Uterus (tissue), 4 donors: ENCODE data around the gene OTUD5. TPM values are rescaled to one million over a fixed set of nuclear protein-coding genes. Genes with fewer than 3 reads are reported as not detected.

ENCODE experiments used
- DNase-seq, 2 donors: peaks; one replicate each; pipeline ENCODE4 v3.0.0-alpha.2; 2019 to 2020
- H3K27ac ChIP-seq, 2 donors: fragments of 200-600 bp; sonication (generic); 1 replicate in 1 of 2; 2 replicates in 1 of 2; pipeline ENCODE4 v1.5.1; 2016 to 2018
- H3K27me3 ChIP-seq, 2 donors: fragments of 200-600 bp; sonication (generic); one replicate each; pipeline ENCODE4 v1.5.1; 2018 to 2019; ENCODE audit warnings: control low read depth in 1 of 2
- H3K36me3 ChIP-seq, 2 donors: fragments of 200-600 bp; sonication (generic); one replicate each; pipeline ENCODE4 v1.5.1; 2019; ENCODE audit warnings: control low read depth in 1 of 2
- H3K4me1 ChIP-seq, 2 donors: fragments of 200-600 bp; sonication (generic); one replicate each; pipeline ENCODE4 v1.5.1; 2018 to 2019; ENCODE audit warnings: control low read depth in 1 of 2
- H3K4me3 ChIP-seq, 2 donors: fragments of 200-600 bp; sonication (generic); 1 replicate in 1 of 2; 2 replicates in 1 of 2; pipeline ENCODE4 v1.5.1; 2018 to 2019; ENCODE audit warnings: mild to moderate bottlenecking in 1 of 2
- H3K9me3 ChIP-seq, 2 donors: fragments of 200-600 bp; sonication (generic); one replicate each; pipeline ENCODE4 v1.5.1; 2019; ENCODE audit warnings: control low read depth in 1 of 2
- POLR2A ChIP-seq, 2 donors: fragments of 450-650 bp; IDR thresholded peaks; one replicate each; pipeline ENCODE4 v1.6.1; 2016; ENCODE audit warnings: antibody characterized with exemption in 2 of 2, mild to moderate bottlenecking in 1 of 2, moderate library complexity in 1 of 2
- intact Hi-C: fragments of 100-400 bp; cut with DNase I; formaldehyde crosslinking; loops from one replicate; pipeline ENCODE4 v1.15.1; 2023; ENCODE audit warnings: low total_unique reads
- total RNA-seq, 4 donors: library from RNA; depleted of rRNA in 3 of 4; stranded (reverse); fragments of >200 nt in 3 of 4; gene quantifications; one replicate each; pipeline versions ENCODE4 v1.1.0 to v1.2.4, GENCODE V29; 2014 to 2023
- TF ChIP-seq, protein P1 (sequence below), 4 experiments: fragments of 200-600 bp in 2 of 4; fragments of 450-650 bp in 2 of 4; sonication (generic) in 2 of 4; IDR thresholded peaks; one replicate each; pipeline ENCODE4 v1.5.1; 2016 to 2019; ENCODE audit warnings: antibody characterized with exemption in 4 of 4, mild to moderate bottlenecking in 2 of 4, moderate library complexity in 1 of 4
- donor health status: DM: yes; HTN: yes; CAD: no.

The OTUD5 gene
- total RNA-seq, 4 donors from 2014 or later: 8.5 to 58.7 (median 21.8) TPM

DNA sequence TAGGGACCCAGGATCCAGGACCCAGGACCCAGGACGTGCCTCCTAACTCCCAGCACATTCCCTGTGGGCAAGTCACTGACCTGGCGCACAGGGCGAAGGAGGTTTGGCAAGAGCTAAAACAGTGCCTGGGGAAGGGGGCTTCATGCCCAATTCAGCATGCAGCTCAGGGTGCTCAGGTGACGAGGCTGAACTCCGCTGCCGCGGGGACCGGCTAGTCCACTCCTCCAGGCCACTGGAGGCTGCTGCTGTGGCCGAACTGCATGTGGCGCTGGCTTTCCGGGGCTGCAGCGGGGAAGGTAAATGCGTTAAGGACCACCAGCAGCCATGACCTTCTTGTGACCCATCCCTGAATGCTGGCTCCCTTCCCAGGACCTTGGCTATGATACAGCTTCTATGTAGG lies 33.6 kb downstream of the OTUD5 start:
- Histone ChIP-seq H3K9me3 (no peaks in the 10 kb centered on the region), H3K4me3 (no peak overlapping the region), H3K36me3 (no peaks in the 10 kb centered on the region), H3K27me3 (no peaks in the 10 kb centered on the region), H3K4me1 (no peaks in the 10 kb centered on the region), H3K27ac (no peak overlapping the region)
- TF ChIP-seq POLR2A (IDR thresholded peaks at IDR 0.05): no peak
- TF ChIP-seq, protein P1, sequence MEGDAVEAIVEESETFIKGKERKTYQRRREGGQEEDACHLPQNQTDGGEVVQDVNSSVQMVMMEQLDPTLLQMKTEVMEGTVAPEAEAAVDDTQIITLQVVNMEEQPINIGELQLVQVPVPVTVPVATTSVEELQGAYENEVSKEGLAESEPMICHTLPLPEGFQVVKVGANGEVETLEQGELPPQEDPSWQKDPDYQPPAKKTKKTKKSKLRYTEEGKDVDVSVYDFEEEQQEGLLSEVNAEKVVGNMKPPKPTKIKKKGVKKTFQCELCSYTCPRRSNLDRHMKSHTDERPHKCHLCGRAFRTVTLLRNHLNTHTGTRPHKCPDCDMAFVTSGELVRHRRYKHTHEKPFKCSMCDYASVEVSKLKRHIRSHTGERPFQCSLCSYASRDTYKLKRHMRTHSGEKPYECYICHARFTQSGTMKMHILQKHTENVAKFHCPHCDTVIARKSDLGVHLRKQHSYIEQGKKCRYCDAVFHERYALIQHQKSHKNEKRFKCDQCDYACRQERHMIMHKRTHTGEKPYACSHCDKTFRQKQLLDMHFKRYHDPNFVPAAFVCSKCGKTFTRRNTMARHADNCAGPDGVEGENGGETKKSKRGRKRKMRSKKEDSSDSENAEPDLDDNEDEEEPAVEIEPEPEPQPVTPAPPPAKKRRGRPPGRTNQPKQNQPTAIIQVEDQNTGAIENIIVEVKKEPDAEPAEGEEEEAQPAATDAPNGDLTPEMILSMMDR (IDR thresholded peaks at IDR 0.05): no peak
- intact Hi-C loops: no loop called here
- DNase-seq: no peak

DNA sequence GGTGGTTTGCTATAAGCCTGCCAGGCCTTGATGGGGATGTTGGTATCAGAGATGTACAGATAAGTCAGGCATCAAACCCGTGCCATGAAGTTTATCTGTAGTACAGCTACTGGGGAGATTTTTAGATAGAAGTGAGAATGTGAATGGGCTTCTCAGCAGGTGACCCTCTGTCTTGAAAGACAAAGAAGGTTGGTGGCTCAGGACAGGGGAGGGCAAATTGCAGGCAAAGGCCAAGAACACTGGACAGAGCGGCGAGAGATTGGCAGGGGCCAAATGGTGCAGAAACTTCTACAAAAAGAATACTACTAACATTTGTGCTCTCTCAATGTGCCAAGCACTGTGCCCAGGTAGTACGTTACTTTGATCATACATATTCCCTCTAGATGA lies 36.7 kb downstream of the OTUD5 start:
- Histone ChIP-seq H3K4me1 (no peaks in the 10 kb centered on the region), H3K27ac (no peak overlapping the region), H3K4me3 (no peak overlapping the region), H3K9me3 (no peaks in the 10 kb centered on the region), H3K27me3 (no peaks in the 10 kb centered on the region), H3K36me3 (no peaks in the 10 kb centered on the region)
- intact Hi-C loops: no loop called here
- no peak for DNase-seq
- TF ChIP-seq, protein P1 (IDR thresholded peaks at IDR 0.05): no peak
- TF ChIP-seq POLR2A (IDR thresholded peaks at IDR 0.05): no peak

DNA sequence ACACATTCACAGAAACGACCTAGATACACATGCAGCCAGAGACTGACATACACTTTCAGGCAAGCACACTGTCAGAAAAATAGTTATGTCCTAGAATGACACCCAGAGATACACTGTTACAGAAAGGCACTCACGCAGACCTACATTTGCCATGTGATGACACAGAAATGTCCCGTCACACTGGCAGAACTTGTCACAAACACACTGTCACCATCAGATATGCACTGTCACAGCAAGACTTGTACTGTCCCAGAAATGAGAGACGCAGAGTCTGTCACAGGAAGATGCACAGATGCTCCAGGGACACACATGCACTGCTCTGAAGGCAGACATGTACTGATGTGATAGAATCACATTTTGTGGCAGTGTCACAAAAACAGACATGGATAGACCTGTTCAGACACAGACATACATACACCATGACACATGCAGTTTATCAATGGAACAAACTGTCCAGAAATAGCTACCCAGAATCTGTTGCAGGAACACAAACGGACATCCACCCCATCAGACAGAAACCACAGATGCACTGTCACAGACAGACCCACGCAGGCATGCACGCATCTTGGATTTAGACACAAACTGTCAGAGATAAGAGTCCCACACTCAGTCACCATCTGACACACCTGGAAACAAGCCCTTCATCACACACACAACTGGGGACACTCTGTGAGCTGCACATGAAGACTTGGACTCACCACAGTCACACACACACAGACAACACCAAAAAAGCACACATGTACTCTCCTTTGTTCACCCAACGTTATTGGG lies 37.3 kb downstream of the OTUD5 start:
- H3K4me1 ChIP-seq: no peaks in the 10 kb centered on the region
- intact Hi-C loops: no loop called here
- no peaks in the 10 kb centered on the region for H3K36me3 ChIP-seq
- no peaks in the 10 kb centered on the region for H3K9me3 ChIP-seq
- H3K4me3 ChIP-seq: no peak overlapping the region
- peak overlapping the region in 1 of 2 donors; percentile 88 for H3K27ac ChIP-seq
- no peak for TF ChIP-seq POLR2A (IDR thresholded peaks at IDR 0.05)
- TF ChIP-seq, protein P1 (IDR thresholded peaks at IDR 0.05): no peak
- DNase-seq: no peak
- no peaks in the 10 kb centered on the region for H3K27me3 ChIP-seq

DNA sequence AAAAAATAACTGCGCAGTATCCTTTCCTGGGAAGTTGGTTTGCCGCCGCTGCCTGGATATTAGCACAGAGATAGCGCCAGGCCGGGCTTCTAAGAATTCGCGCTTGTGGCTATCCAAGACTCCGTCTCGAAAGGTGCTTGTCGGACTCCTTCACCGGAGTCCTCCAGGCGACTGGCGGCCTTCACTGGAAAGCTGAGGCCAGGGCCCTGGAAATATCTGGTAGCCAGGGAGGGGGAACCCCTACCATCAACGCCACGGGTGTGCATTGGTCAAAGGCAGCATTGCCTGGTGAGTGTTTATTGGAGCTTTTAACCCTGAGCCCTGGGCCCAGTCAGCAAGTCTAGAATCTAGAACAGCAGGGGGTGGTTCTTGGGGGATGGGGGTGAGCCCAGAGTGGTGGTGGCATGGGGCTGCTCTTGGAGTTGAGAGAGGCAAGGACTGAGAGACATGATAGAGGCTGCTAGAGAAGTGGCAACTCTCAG lies 38.0 kb downstream of the OTUD5 start:
- Histone ChIP-seq H3K9me3 (no peaks in the 10 kb centered on the region), H3K27me3 (no peaks in the 10 kb centered on the region), H3K4me3 (peak overlapping the region; percentile 59 to 68), H3K4me1 (no peaks in the 10 kb centered on the region), H3K27ac (peak overlapping the region; percentile 77 to 88), H3K36me3 (no peaks in the 10 kb centered on the region)
- no peak for TF ChIP-seq POLR2A (IDR thresholded peaks at IDR 0.05)
- TF ChIP-seq, protein P1 (IDR thresholded peaks at IDR 0.05): no peak
- no peak for DNase-seq
- intact Hi-C loops: no loop called here

DNA sequence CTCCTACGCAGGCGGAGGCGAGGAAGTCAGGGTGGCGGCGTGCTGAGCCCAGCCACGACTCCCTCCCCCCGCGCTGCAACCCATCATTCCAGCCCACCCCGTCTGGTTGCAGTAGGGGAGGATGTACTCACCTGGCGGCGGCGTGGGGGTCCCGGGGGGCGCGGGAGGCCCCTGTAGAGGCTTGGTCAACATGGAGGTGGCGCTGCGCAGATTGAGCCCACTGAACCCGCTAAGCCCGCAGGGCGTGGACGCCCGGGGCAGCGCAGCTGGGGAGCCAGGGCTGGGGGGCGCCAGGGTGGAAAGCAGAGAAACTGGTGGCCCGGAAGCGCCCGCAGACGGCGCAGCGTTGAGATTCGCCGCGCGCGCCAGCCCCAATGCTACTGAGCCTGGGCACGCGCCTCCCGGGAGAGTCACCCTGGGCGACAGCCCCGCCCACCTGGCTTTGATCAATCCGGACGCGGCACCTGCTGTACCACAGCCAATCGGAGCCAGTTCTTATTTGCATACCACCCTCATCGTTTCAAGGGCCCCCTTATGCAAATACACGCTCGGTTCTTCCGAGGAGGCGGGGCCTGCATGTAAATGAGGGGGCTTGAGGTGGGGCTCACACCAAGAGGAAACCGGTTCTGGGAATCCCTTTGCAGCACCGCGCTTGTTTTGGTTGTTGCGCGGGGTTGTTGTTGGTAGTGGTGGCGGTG lies 38.6 kb downstream of the OTUD5 start, which contains the start of gene PIM2:
TSS of gene PIM2 (minus strand) at position 382 of the 698 bp plus-strand sequence. CDS start at position 192, 190 bp downstream.
- no peaks in the 10 kb centered on the region for H3K9me3 ChIP-seq
- intact Hi-C loops: no loop called here
- peak; percentile 83 to 91 for DNase-seq
- no peaks in the 10 kb centered on the region for H3K36me3 ChIP-seq
- peak within 1 kb of the TSS; percentile 59 to 68 for H3K4me3 ChIP-seq
- peak within 1 kb of the TSS; percentile 77 to 88 for H3K27ac ChIP-seq
- no peaks in the 10 kb centered on the region for H3K27me3 ChIP-seq
- no peaks in the 10 kb centered on the region for H3K4me1 ChIP-seq
- TF ChIP-seq POLR2A (IDR thresholded peaks at IDR 0.05): peak; percentile 88 to 94
- TF ChIP-seq, protein P1 (IDR thresholded peaks at IDR 0.05): peak in 1 of 4 experiments; percentile 5
